Muscle of arm (tissue), 12 donors: ENCODE data around the gene DNMBP. TPM values are rescaled to one million over a fixed set of nuclear protein-coding genes. Genes with fewer than 3 reads are reported as not detected.
A peak's percentile ranks its signal among the peaks of the same experiment; 100 is the strongest.
"Not testable (repeated sequence)": the region's sequence is repeated elsewhere in the genome, so short reads cannot be mapped to it uniquely, and the experiment has no call there.

ENCODE experiments used
- DNase-seq: peaks from one replicate; pipeline ENCODE4 v3.0.0-alpha.2; 2013
- polyA plus RNA-seq, 12 donors: library from polyadenylated mRNA; unstranded; fragments of 120-200 nt; gene quantifications; one replicate each; pipeline ENCODE4 v1.2.1, GENCODE V29; 2013; ENCODE audit not compliant: insufficient read length in 12 of 12

Gene DNMBP
- polyA plus RNA-seq, 12 donors, result 11.1 to 28.2 (median 18.0) TPM; not detected in 1

DNA sequence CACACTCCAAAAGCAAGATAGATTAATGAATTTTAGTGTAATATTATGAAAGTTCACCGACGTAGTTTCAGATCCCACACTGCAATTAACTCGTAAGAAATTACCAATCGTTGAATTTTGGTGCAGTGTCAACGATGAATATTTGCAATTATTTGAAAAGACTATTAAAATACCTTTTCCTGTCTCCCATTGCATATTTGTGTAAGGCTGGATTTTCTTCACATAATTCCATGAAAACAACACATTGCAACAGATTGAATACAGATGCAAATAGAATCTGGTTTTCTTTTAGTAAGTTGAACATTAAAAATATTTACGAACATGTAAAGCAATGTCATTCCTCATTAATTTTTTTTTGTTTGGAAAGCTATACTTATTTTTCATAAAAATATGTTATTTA lies 50.9 kb downstream of the DNMBP start:
- no peak for DNase-seq

- DNase-seq, result no peak
These were observed 51.4 kb downstream of the DNMBP start for GRCh38 chr10:99958302-99958701.

DNA sequence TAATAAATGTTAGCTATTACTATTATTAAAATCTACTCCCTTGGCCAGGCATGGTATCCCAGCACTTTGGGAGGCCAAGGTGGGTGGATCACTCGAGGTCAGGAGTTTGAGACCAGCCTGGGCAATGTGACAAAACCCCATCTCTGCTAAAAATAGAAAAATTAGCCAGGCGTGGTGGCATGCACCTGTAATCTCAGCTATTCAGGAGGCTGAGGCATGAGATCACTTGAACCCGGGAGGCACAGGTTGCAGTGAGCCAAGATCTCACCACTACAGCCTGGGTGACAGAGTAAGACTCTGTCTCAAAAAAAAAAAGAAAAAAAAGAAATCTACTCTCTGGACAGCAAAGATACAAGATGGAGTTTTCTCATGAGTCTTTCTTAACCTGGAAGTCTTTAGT lies 56.2 kb downstream of the DNMBP start:
- not testable (repeated sequence) for DNase-seq

DNA sequence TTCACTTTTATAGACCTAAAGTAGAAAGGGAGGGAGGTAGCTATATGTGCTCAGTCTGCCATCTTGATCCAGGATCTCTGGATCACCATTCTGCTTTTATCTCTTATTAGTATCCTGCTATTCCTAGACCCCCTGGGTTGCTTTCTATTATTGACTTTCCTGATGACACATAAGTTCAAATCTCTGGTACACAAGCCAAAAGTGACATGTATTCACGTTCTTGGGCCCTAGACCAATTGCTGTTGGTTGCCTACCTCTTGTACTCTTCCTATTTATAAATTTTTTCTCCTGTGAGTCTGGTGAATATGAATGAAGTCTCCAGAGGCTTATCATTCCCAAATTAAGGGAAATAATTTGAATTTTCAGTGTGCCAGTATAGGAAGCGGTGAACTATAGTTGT lies 56.9 kb downstream of the DNMBP start:
- DNase-seq, result no peak

- DNase-seq, result not testable (repeated sequence)
These were observed 63.7 kb downstream of the DNMBP start for GRCh38 chr10:99946051-99946450.

DNA sequence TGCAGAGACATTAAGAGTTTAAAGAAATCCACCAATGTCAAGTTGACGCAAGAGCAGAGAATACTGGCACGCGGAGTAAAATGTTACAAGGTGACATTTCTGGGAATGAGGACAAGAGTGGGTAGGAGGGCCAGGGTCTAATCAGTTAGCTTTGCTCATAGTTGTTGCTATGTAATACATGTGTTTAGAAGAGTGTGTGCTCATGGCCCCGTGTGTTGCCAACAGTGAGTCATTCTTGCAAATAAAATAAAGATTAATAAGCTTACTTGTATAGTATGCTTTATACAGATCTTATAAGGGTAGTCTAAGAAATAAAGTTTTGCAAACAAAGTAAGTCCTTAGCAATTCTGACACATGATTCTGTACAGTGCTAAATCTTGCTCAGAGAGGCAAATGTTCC lies 64.5 kb downstream of the DNMBP start:
- DNase-seq, result peak; percentile 61

DNA sequence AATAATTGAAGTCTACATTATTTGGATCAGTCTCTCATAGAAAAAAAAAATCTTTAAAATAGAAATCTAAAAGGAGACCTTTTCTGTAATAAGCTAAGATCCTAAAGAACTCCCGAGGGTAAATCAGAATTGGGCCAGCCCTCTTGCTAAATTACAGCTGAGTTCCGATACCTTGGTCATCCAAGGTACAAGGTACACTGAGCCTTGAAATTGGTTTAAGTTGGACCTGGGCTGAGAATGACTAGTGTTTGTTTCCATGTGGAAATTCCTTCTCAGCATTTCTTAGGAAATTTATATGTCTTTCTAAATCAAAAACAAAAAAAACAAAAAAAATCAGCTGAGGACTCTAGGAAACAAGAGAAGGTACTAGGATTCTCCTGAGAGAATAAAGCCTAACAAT lies 64.9 kb downstream of the DNMBP start:
- DNase-seq, result no peak

- no peak for DNase-seq
These were observed 65.8 kb downstream of the DNMBP start for GRCh38 chr10:99943908-99944307.

- DNase-seq, result no peak
These were observed 67.6 kb downstream of the DNMBP start for GRCh38 chr10:99941942-99942820.

GRCh38 chr10:99938563-99938962 lies 71.2 kb downstream of the DNMBP start:
- no peak for DNase-seq

DNA sequence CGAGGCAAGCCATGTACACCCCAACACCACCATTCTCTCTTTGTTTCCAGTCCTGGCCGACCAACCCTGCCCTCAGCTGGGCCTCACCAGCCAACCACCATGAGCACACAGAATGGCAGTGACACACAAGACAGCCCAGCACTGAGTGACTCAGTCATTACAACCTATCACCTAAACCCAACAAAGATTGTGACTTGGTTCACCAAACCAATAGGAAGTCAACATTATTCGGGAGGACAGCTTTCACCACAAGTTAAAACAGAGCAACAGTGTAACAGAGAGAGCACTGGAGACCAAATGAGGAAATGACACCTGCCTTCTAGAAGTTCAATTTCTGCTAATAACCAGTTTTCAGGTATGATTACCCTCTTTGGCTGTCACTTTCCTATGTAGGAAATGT lies 72.1 kb downstream of the DNMBP start:
- no peak for DNase-seq

- DNase-seq, result not testable (repeated sequence)
These were observed 77.4 kb downstream of the DNMBP start for GRCh38 chr10:99932203-99932957.

DNA sequence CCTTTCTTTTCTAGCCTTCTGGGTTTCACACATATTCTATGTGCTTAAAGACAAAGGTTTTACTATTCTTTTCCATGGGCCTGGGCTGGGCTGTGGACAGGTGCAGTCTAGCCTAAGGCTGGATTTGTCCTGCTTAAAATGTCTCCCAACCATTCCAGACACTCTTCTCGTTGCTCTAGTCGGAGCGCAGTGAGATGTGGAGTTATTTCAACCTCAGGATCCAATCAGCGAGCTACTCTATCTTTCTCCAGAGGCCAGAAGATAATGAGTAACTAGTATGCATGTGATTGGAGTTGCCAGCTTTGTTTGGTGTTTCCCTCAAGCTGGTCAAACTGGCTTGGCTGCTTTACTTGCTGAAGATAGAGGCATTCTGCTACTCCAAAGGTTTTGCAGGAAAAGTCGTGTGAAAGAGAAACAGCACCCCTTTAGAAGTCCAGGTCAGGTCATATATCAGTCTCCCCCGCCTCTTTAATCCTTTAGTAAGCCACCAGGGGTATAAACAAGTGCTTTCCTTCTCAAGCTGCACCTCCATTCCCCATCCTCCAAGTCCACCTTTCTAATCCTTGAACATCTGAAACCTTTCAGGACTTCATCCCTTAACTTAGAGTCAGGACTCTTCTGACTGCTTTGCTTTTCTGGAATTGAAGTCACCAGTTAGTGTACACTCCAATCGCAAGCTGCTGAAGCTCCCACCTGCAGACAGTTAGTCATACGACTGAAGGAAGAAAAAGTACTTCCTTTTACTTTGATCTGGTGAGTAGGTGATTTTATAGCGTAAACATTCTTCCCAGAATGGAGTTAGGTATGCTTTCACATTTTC lies 78.8 kb downstream of the DNMBP start:
- no peak for DNase-seq

GRCh38 chr10:99929360-99929759 lies 80.4 kb downstream of the DNMBP start:
- no peak for DNase-seq

DNA sequence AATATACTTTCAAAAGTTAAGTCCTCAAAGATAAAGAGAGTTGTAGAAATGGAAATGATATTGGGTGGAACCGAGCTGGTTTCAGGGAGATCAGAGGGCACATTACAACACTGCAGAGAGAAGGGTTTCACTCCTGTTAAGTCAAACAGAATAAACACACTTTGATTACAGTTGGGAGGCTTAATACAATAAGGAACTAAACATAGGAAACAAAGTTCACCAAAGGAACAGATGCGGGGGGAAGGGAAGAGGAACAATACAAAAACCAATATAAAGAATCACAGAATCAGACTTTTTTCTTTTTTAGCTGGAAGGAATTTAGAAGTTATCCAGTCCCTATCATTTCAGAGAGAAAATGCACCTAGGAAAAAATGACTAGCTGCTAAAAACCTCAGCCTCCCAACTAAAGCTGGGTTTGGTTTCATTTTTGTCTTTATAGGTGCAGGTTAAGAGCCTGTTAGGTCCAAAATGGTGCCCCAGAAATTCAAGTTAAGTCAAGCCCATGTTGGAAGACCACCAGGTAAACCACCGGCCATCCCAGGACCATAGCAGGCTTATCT lies 81.9 kb downstream of the DNMBP start:
- no peak for DNase-seq

DNA sequence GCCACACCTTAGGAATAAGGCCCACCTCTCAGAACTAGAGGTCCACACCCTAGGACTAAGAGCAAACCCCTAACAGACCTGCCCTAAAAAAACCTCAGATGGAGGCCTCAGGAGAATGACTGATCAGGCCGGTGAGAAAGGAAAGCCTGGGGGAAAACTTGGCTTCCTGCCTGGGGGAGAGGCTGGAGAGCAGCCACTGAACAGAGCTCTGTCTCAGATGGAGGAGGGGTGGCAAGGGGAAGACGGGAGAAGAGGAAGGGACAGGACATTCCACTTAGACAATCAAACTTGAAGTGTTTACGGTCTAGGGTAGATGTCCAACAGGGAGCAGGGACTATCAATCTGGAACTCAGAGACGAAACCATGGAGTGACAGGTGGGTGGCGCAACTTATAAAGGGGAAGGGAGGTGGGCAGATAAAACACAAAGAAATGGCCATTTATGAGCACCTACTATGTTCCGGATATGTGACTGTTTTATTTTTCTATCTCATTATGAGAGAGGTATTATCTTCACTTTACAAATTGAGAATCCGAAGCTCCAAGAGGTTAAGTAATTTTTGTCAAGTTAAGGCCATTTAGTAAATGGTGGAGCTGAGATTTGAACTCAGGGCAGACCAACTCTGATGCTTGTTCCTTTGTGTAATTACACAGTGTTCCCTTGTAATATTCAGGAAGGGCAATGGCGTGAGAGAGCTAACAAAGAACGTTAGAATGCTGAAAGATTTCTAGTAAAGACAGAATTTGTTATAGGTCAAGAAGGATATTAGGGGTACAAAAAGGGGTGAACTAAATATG lies 82.6 kb downstream of the DNMBP start:
- DNase-seq, result no peak

DNA sequence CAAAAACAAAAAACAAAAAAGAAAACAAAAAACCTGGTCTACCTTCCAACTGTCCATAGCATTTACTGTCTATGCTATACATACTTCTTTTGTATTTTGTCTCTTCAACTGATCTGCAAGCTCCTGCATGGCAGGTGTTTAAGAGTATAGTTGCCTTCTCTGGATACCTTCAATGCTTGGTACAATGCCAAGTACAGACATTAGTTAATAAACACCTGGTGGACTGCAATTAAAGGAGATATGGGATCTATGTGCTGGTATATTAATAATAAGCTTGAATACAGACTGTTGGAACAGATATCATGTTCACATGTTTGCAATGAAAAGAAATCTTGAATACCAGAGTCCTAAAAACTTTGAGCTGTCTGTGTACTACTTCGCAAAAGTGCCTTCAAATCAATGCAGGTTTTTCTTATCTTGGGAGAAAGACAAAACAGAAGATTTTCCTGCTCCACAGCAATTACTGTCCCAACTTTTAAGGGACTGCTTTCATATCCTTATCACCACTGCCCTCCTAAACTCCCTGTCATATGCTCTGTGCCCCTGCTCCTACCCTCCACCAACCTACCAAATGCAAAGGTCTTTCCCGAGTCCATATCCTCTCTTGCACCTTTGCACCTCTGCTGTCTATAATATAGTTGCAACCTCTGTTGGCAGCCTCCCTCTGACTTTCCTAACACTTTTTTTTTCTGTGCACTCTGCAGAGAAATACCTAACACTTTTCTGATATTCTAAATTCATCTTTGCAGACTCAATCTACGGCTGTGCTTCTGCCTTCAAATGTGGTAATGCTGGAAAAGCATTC lies 85.1 kb downstream of the DNMBP start:
- DNase-seq, result no peak

- DNase-seq, result no peak
These were observed 87.8 kb downstream of the DNMBP start for GRCh38 chr10:99921948-99922347.

- no peak for DNase-seq
These were observed 88.8 kb downstream of the DNMBP start for GRCh38 chr10:99920901-99921300.

- no peak for DNase-seq
These were observed 89.3 kb downstream of the DNMBP start for GRCh38 chr10:99920486-99920885.
